K562 (cell line): ENCODE measurements around the gene GLG1.
"Not testable (repeated sequence)": the region's sequence is repeated elsewhere in the genome, so short reads cannot be mapped to it uniquely, and the experiment has no call there.

Experiments used
- CEBPB ChIP-seq: fragments of 450-650 bp; IDR thresholded peaks from 2 replicates; pipeline ENCODE4 v1.6.1; 2016; ENCODE audit warnings: missing genetic modification characterization, missing compliant biosample characterization
- CHD1 ChIP-seq: fragments of 200-600 bp; sonication (generic); IDR thresholded peaks from one replicate; pipeline ENCODE4 v1.6.1; 2012; ENCODE audit warnings: mild to moderate bottlenecking, moderate library complexity, low read length, inconsistent platforms
- CHD2 ChIP-seq: IDR thresholded peaks from 2 replicates; pipeline ENCODE4 v1.6.1; 2011; ENCODE audit warnings: low read depth, low read length
- DPF2 ChIP-seq: fragments of 450-650 bp; IDR thresholded peaks from 2 replicates; pipeline ENCODE4 v1.6.1; 2016
- FOS ChIP-seq: IDR thresholded peaks from 3 replicates; pipeline ENCODE4 v1.6.1; 2011; ENCODE audit not compliant: insufficient read length; ENCODE audit errors: extremely low read depth
- IRF2 ChIP-seq: sonication (generic); formaldehyde crosslinking; IDR thresholded peaks from 2 replicates; pipeline ENCODE4 v1.8.1; 2022; ENCODE audit warnings: mild to moderate bottlenecking, missing genetic modification reagents
- KLF16 ChIP-seq: IDR thresholded peaks from 2 replicates; pipeline ENCODE4 v1.6.1; 2016; ENCODE audit warnings: antibody characterized with exemption
- MCM7 ChIP-seq, 2 experiments: fragments of 450-650 bp; IDR thresholded peaks; 2 replicates each; pipeline ENCODE4 v1.6.1; 2016 to 2018
- RBM39 ChIP-seq: fragments of 200-400 bp; formaldehyde crosslinking; optimal IDR thresholded peaks from 2 replicates; pipeline ENCODE3; 2018; ENCODE audit warnings: low read depth, low read length
- RFX1 ChIP-seq: fragments of 450-650 bp; IDR thresholded peaks from 2 replicates; pipeline ENCODE4 v1.6.1; 2016; ENCODE audit warnings: mild to moderate bottlenecking, moderate library complexity
- ZNF133 ChIP-seq: fragments of 250-450 bp; sonication (Bioruptor Pico); IDR thresholded peaks from 2 replicates; pipeline ENCODE4 v1.4.0; 2020; ENCODE audit warnings: mild to moderate bottlenecking
- ZNF253 ChIP-seq: fragments of 250-450 bp; sonication (Bioruptor Pico); conservative IDR thresholded peaks from 2 replicates; pipeline ENCODE4 v1.6.1; 2021; ENCODE audit warnings: mild to moderate bottlenecking
- TF ChIP-seq, protein P1 (sequence below), 3 experiments: IDR thresholded peaks in 2 of 3; conservative IDR thresholded peaks in 1 of 3; 2 replicates each; pipeline ENCODE4 v1.5.1; 2011 to 2012; ENCODE audit warnings: low read length in 3 of 3, mild to moderate bottlenecking in 3 of 3, control low read depth in 2 of 3, improper control_type of control experiment in 1 of 3, inconsistent platforms in 1 of 3, low read depth in 1 of 3, mixed read lengths in 1 of 3, moderate library complexity in 1 of 3; ENCODE audit not compliant: insufficient read depth in 2 of 3
- TF ChIP-seq, protein P2 (sequence below): fragments of 250-450 bp; sonication (Bioruptor Pico); IDR thresholded peaks from 2 replicates; pipeline ENCODE4 v1.8.0; 2021; ENCODE audit warnings: mild to moderate bottlenecking, moderate library complexity

DNA sequence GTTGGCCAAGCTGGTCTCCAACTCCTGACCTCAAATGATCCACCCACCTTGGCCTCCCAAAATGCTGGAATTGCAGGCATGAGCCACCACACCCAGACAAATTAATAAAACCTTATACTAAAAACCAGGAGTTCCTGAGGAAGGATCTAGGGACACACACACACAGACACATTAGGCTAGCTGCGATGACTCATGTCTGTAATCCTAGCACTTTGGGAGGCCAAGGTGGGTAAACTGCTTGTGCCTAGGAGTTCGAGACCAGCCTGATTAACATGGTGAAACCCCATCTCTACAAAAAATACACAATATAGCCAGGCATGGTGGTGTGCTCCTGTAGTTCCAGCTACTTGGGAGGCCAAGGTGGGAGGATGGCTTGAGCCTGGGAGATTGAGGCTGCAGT, 46.0 kb upstream of the GLG1 start:
- TF ChIP-seq CHD1; ZNF133 (CRISPR knock-in tag); RBM39; ZNF253 (CRISPR knock-in tag); CEBPB (tag); KLF16; CHD2; RFX1; DPF2; FOS; IRF2; MCM7 (IDR thresholded peaks at IDR 0.05): not testable (repeated sequence)
- TF ChIP-seq, protein P1, sequence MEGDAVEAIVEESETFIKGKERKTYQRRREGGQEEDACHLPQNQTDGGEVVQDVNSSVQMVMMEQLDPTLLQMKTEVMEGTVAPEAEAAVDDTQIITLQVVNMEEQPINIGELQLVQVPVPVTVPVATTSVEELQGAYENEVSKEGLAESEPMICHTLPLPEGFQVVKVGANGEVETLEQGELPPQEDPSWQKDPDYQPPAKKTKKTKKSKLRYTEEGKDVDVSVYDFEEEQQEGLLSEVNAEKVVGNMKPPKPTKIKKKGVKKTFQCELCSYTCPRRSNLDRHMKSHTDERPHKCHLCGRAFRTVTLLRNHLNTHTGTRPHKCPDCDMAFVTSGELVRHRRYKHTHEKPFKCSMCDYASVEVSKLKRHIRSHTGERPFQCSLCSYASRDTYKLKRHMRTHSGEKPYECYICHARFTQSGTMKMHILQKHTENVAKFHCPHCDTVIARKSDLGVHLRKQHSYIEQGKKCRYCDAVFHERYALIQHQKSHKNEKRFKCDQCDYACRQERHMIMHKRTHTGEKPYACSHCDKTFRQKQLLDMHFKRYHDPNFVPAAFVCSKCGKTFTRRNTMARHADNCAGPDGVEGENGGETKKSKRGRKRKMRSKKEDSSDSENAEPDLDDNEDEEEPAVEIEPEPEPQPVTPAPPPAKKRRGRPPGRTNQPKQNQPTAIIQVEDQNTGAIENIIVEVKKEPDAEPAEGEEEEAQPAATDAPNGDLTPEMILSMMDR (IDR thresholded peaks at IDR 0.05 in 2 of 3, conservative IDR thresholded peaks at IDR 0.05 in 1 of 3; ENCODE audit: insufficient read depth in 2 of 3, low read depth in 1 of 3, low read length in 3 of 3): not testable (repeated sequence)
- TF ChIP-seq, protein P2, sequence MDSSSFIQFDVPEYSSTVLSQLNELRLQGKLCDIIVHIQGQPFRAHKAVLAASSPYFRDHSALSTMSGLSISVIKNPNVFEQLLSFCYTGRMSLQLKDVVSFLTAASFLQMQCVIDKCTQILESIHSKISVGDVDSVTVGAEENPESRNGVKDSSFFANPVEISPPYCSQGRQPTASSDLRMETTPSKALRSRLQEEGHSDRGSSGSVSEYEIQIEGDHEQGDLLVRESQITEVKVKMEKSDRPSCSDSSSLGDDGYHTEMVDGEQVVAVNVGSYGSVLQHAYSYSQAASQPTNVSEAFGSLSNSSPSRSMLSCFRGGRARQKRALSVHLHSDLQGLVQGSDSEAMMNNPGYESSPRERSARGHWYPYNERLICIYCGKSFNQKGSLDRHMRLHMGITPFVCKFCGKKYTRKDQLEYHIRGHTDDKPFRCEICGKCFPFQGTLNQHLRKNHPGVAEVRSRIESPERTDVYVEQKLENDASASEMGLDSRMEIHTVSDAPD (CRISPR knock-in tag): not testable (repeated sequence)
